Activated gamma-delta T cell treated with anti-CD3 and anti-CD28 coated beads, Interleukin-2, amount 50 U/mL, for 16 hours (primary cell): Measurements from ENCODE around the gene RPL32.
A peak's percentile ranks its signal among the peaks of the same experiment; 100 is the strongest.
"Not testable (repeated sequence)": the region's sequence is repeated elsewhere in the genome, so short reads cannot be mapped to it uniquely, and the experiment has no call there.

Experiments used
- DNase-seq: peaks from one replicate; pipeline ENCODE4 v3.0.0-alpha.2; 2020; ENCODE audit warnings: low read depth

RPL32 gene

GRCh38 chr3:12868039-12869034 lies 27.0 kb upstream of the RPL32 start:
- peak; percentile 36 for DNase-seq

GRCh38 chr3:12866836-12867235 lies 25.5 kb upstream of the RPL32 start:
- no peak for DNase-seq

- no peak for DNase-seq
Observed at GRCh38 chr3:12865271-12865670, 23.9 kb upstream of the RPL32 start.

- no peak for DNase-seq
Observed at GRCh38 chr3:12862387-12862786, 21.0 kb upstream of the RPL32 start.

GRCh38 chr3:12861611-12862010 lies 20.2 kb upstream of the RPL32 start:
- no peak for DNase-seq

- no peak for DNase-seq
Observed at GRCh38 chr3:12859840-12860239, 18.5 kb upstream of the RPL32 start.

- DNase-seq, result no peak
Observed at GRCh38 chr3:12856626-12857025, 15.3 kb upstream of the RPL32 start.

GRCh38 chr3:12854565-12854964 lies 13.2 kb upstream of the RPL32 start:
- DNase-seq, result no peak

GRCh38 chr3:12853847-12854246 lies 12.5 kb upstream of the RPL32 start:
- DNase-seq, result not testable (repeated sequence)

- no peak for DNase-seq
Observed at GRCh38 chr3:12852201-12852600, 10.8 kb upstream of the RPL32 start.

GRCh38 chr3:12845811-12846210 lies 4.4 kb upstream of the RPL32 start:
- DNase-seq, result no peak

- DNase-seq, result no peak
Observed at GRCh38 chr3:12842469-12842868, 1.1 kb upstream of the RPL32 start.

GRCh38 chr3:12841970-12842328 lies 584 bp upstream of the RPL32 start:
- no peak for DNase-seq

GRCh38 chr3:12840591-12841148 lies 695 bp downstream of the RPL32 start:
- DNase-seq, result no peak

GRCh38 chr3:12840148-12840547 lies 1.2 kb downstream of the RPL32 start:
- not testable (repeated sequence) for DNase-seq

GRCh38 chr3:12839156-12839946 lies 2.0 kb downstream of the RPL32 start:
- no peak for DNase-seq

- DNase-seq, result no peak
Observed at GRCh38 chr3:12838179-12838965, 3.0 kb downstream of the RPL32 start.

GRCh38 chr3:12837295-12837986 lies 3.9 kb downstream of the RPL32 start:
- DNase-seq, result no peak

- DNase-seq, result no peak
Observed at GRCh38 chr3:12835052-12835665, 6.2 kb downstream of the RPL32 start.

- DNase-seq, result no peak
Observed at GRCh38 chr3:12833222-12834161, 7.9 kb downstream of the RPL32 start.
